Measurements from ENCODE around the gene NOS1. TPM values are rescaled to one million over a fixed set of nuclear protein-coding genes. Genes with fewer than 3 reads are reported as not detected.

The NOS1 gene
- total RNA-seq, 4 donors from 2014 or later, result 0.13 to 2.8 (median 0.73) TPM; not detected in 1

- intact Hi-C loops (cut with DNase I), result no loop called here
- H3K9me3 ChIP-seq, result no peaks in the 10 kb centered on the region
- no peaks in the 10 kb centered on the region for H3K27me3 ChIP-seq
- 88 to 93% methylated on average over 7 of the region's 7 CpGs for WGBS, 2 donors
- no peak overlapping the region for H3K4me3 ChIP-seq (replicated peaks in 1 of 3)
- no peaks in the 10 kb centered on the region for H3K4me1 ChIP-seq
- no peak overlapping the region for H3K27ac ChIP-seq
- DNase-seq, result no peak
- no peaks in the 10 kb centered on the region for H3K36me3 ChIP-seq
- TF ChIP-seq POLR2A (IDR thresholded peaks at IDR 0.05) (no peak), CTCF (IDR thresholded peaks at IDR 0.05) (no peak)
Observed at GRCh38 chr12:117393656-117394055, 32.2 kb upstream of the NOS1 start.

- Histone ChIP-seq H3K9me3 (no peaks in the 10 kb centered on the region), H3K27ac (no peak overlapping the region), H3K36me3 (no peaks in the 10 kb centered on the region), H3K27me3 (no peaks in the 10 kb centered on the region), H3K4me3 (replicated peaks in 1 of 3) (no peak overlapping the region), H3K4me1 (no peaks in the 10 kb centered on the region)
- TF ChIP-seq CTCF (IDR thresholded peaks at IDR 0.05) (no peak), POLR2A (IDR thresholded peaks at IDR 0.05) (no peak)
- 92 to 93% methylated on average over 5 of the region's 5 CpGs for WGBS, 2 donors
- no peak for DNase-seq
- intact Hi-C loops (cut with DNase I), result no loop called here
Observed at GRCh38 chr12:117390866-117391265, 29.4 kb upstream of the NOS1 start.

GRCh38 chr12:117388951-117389446, 27.6 kb upstream of the NOS1 start:
- no peak overlapping the region for H3K27ac ChIP-seq
- DNase-seq, result no peak
- TF ChIP-seq CTCF (IDR thresholded peaks at IDR 0.05), result no peak
- no peak for TF ChIP-seq POLR2A (IDR thresholded peaks at IDR 0.05)
- no peaks in the 10 kb centered on the region for H3K27me3 ChIP-seq
- intact Hi-C loops (cut with DNase I), result no loop called here
- no peaks in the 10 kb centered on the region for H3K36me3 ChIP-seq
- no peak overlapping the region for H3K4me3 ChIP-seq (replicated peaks in 1 of 3)
- no peaks in the 10 kb centered on the region for H3K4me1 ChIP-seq
- no peaks in the 10 kb centered on the region for H3K9me3 ChIP-seq
- whole genome bisulfite sequencing, 2 donors, result 82 to 90% methylated on average over 6 to 8 of the region's 9 CpGs

GRCh38 chr12:117387832-117388231, 26.4 kb upstream of the NOS1 start:
- intact Hi-C loops (cut with DNase I), result no loop called here
- 38 to 46% methylated on average over 8 of the region's 8 CpGs for WGBS, 2 donors
- no peaks in the 10 kb centered on the region for H3K27me3 ChIP-seq

GRCh38 chr12:117384735-117385134, 23.3 kb upstream of the NOS1 start:
- WGBS, 2 donors, result 60 to 75% methylated on average over 7 of the region's 7 CpGs
- Histone ChIP-seq H3K27ac (no peak overlapping the region), H3K4me3 (replicated peaks in 1 of 3) (no peak overlapping the region), H3K36me3 (no peaks in the 10 kb centered on the region), H3K27me3 (no peaks in the 10 kb centered on the region), H3K9me3 (no peaks in the 10 kb centered on the region), H3K4me1 (no peaks in the 10 kb centered on the region)
- TF ChIP-seq CTCF (IDR thresholded peaks at IDR 0.05), result no peak
- no peak for TF ChIP-seq POLR2A (IDR thresholded peaks at IDR 0.05)
- DNase-seq, result no peak
- intact Hi-C loops (cut with DNase I), result no loop called here

More at GRCh38 chr12:117387832-117388231, 26.4 kb upstream of the NOS1 start:
- DNase-seq, result peak; percentile 70 to 78
- TF ChIP-seq CTCF (IDR thresholded peaks at IDR 0.05) (no peak), POLR2A (IDR thresholded peaks at IDR 0.05) (no peak)
- Histone ChIP-seq H3K4me1 (no peaks in the 10 kb centered on the region), H3K9me3 (no peaks in the 10 kb centered on the region), H3K27ac (no peak overlapping the region), H3K36me3 (no peaks in the 10 kb centered on the region), H3K4me3 (replicated peaks in 1 of 3) (no peak overlapping the region)

Data from thyroid gland (tissue), 4 donors.